Measurements from ENCODE around the gene UNC79. TPM values are rescaled to one million over a fixed set of nuclear protein-coding genes. Genes with fewer than 3 reads are reported as not detected.

Gene UNC79
- total RNA-seq, 1 donor = under 0.01 TPM

GRCh38 chr14:93665169-93665568 is 234.4 kb downstream of the UNC79 start:
- no peak overlapping the region for H3K4me3 ChIP-seq (ENCODE audit: low read depth, low read length)
- TF ChIP-seq CTCF (IDR thresholded peaks at IDR 0.05; ENCODE audit: insufficient read depth, low read depth, low read length) = no peak
- DNase-seq (ENCODE audit: low read depth) = no peak

GRCh38 chr14:93669632-93670031 is 238.9 kb downstream of the UNC79 start:
- no peak overlapping the region for H3K4me3 ChIP-seq (ENCODE audit: low read depth, low read length)
- no peak for TF ChIP-seq CTCF (IDR thresholded peaks at IDR 0.05; ENCODE audit: insufficient read depth, low read depth, low read length)
- DNase-seq (ENCODE audit: low read depth) = no peak

GRCh38 chr14:93674343-93674742 is 243.6 kb downstream of the UNC79 start:
- no peak for DNase-seq (ENCODE audit: low read depth)
- no peak for TF ChIP-seq CTCF (IDR thresholded peaks at IDR 0.05; ENCODE audit: insufficient read depth, low read depth, low read length)
- H3K4me3 ChIP-seq (ENCODE audit: low read depth, low read length) = no peak overlapping the region

GRCh38 chr14:93675651-93676050 is 244.9 kb downstream of the UNC79 start:
- H3K4me3 ChIP-seq (ENCODE audit: low read depth, low read length) = no peak overlapping the region
- no peak for TF ChIP-seq CTCF (IDR thresholded peaks at IDR 0.05; ENCODE audit: insufficient read depth, low read depth, low read length)
- DNase-seq (ENCODE audit: low read depth) = no peak

- TF ChIP-seq CTCF (IDR thresholded peaks at IDR 0.05; ENCODE audit: insufficient read depth, low read depth, low read length) = no peak
- no peak overlapping the region for H3K4me3 ChIP-seq (ENCODE audit: low read depth, low read length)
- DNase-seq (ENCODE audit: low read depth) = no peak
These were observed 245.7 kb downstream of the UNC79 start for GRCh38 chr14:93676416-93676958.

DNA sequence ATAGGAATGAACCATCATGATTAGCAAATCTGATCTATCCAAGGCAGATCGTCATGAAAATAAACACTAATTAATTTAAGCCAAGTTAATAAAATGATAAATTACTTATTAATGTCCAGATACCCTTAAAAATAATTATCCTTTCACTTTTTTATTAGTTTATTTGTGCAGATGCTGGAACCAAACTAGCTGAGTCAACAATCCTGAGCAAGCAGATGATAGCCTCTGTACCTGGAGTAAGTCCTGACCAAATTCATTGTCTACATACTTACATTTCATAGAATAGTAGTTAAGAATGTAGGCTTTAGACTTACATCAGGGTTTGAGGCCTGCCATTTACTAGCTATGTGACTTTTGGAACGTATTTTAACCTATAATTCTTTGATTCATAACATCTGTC is 251.7 kb downstream of the UNC79 start:
- H3K4me3 ChIP-seq (ENCODE audit: low read depth, low read length) = no peak overlapping the region
- TF ChIP-seq CTCF (IDR thresholded peaks at IDR 0.05; ENCODE audit: insufficient read depth, low read depth, low read length) = no peak
- no peak for DNase-seq (ENCODE audit: low read depth)

GRCh38 chr14:93683226-93683625 is 252.5 kb downstream of the UNC79 start:
- no peak overlapping the region for H3K4me3 ChIP-seq (ENCODE audit: low read depth, low read length)
- no peak for TF ChIP-seq CTCF (IDR thresholded peaks at IDR 0.05; ENCODE audit: insufficient read depth, low read depth, low read length)
- no peak for DNase-seq (ENCODE audit: low read depth)

All from fibroblast of villous mesenchyme (primary cell).